GM21447 (cell line): ENCODE data around the gene PNPLA5.
"Not testable (repeated sequence)": the region's sequence is repeated elsewhere in the genome, so short reads cannot be mapped to it uniquely, and the experiment has no call there.

Source experiments
- ATAC-seq: cut with Tn5 transposase; IDR thresholded peaks from one replicate; pipeline ENCODE4 v1.9.1; 2021; ENCODE audit not compliant: unreplicated experiment

The PNPLA5 gene

DNA sequence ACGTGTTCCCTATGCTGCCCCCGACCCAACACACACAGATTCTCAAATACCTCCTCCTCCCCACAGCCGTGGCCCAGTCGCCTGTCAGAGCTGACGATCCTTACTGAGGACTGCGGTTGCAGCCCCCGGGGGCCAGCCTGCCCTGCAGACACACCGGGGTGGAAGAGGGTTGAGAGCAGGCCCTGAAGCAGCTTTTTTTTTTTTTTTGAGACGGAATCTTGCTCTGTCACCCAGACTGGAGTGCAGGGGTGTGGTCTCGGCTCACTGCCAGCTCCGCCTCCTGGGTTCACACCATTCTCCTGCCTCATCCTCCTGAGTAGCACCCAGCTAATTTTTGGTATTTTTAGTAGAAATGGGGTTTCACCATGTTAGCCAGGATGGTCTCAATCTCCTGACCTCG, 11.2 kb upstream of the PNPLA5 start:
- not testable (repeated sequence) for ATAC-seq

DNA sequence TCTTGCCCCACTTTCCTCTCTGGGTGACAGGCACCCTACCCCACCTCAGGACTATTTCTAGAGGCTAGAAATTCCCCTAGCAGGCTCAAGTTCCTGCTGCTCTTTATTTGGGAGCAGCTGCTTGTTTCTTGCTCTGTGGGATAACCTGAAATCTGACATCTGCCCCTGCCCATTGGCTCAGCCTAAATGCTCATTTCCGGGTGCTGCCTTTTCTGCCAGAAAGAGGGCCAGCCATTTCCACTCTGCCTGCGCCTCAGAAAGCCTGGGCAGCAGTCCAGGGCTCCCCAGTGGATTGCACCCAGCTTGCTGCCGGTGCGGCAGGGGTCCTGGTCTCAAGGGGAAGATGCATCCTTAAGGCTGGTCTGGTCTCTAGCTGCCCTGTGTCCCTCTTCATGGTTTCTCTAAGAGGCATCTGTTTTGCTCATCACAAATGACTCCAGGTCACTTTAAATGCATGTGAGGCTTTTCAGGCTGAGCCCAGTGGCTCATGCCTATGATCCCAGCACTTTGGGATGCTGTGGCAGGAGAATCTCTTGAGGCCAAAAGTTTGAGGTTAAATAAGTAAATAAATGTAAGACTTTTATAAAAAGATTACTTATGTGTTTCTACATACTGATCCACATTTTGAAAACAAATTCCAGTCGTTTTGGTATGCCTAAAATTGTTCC, 10.3 kb upstream of the PNPLA5 start:
- ATAC-seq = no peak

DNA sequence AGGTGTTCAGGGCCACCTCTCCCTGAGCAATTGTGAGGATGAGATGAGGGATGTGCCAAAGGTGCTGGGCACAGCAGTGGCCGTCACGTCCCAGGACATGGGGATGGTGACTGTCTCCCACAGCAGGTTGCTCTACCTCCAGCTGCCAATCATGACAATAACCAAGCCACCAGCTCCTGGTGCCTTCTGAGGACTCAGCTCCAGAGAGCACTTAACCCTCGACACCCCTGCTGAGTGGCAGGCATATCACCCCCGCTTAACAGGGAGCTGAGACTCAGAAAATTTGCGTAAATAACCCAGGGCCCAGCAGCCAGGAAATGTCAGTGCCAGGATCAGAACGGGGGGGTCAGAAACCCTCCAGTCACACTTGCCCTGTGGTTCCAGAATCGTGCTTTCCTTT, 8.4 kb upstream of the PNPLA5 start:
- ATAC-seq = no peak

DNA sequence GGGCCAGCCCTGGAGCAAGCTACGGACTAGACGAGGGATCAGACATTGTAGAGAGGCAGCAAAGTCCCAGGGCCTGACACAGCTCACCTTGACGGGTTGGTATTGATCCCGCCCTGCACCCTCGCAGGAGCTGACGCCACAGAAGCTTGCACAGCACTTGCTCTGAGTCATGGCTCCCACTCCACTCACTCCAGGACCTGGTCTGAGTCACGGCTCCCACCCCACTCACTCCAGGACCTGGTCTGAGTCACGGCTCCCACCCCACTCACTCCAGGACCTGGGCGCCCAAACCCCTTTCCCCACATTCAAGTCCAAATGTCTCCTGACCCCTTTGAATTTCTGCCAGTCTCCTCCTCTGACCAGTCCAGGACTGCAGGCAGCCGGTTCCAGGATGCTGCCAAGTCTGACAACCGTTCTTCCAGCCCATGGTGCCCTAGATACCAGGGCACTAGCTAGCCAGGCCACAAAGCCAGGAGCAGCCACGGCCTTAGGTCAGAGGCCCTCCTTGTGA, 6.0 kb upstream of the PNPLA5 start:
- no peak for ATAC-seq

DNA sequence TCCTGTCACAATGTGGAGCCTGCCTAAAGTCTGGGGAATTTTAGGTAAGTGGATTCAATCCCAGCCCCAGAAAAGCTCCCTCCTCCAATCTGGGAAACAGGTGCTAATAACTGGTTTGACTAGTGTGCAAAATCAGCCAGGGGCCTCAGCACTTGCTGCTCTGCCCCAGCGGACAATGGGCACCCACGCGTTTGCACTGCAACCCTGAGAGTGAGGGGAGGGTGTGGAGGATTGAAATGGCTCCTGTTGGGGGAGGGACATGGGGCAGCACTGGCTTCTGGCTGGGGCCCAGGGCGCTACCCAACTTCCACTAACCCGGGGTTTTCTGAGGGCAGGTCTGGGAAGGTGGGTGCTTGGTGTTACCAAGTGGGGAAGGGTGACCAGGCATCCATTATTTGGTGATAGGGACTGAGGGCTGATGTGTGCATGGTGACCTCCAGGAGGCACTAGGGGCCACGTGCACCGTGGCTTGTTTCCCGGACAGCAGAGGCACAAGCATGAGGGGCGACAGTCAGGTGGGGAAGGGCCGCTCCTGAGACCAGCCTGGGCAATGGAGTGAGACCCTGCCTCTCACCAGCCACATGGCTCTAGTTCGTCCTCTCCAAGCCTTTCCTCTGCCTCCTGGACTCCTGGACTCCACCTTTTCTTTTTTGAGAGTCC, 4.3 kb upstream of the PNPLA5 start:
- ATAC-seq = no peak

DNA sequence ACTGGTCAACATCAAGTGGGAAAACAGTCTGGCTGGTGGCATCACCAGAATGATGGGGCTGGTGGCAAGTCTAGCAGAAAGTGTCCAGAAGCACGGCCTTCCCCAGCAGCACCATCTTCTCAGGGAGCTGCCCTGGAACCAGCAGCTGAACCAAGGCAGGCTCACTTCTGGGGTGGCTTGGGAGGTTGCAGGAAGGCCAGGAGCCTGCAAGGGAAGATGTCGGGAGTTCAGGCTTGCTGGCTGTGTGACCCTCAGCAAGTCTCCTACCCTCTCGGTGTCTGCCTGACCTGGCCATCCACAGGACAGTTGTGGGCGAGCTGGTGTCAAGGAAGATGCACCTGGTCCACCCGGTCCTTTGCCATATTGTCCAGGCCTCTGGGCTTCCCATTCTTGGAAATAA, 2.3 kb upstream of the PNPLA5 start:
- ATAC-seq = no peak

DNA sequence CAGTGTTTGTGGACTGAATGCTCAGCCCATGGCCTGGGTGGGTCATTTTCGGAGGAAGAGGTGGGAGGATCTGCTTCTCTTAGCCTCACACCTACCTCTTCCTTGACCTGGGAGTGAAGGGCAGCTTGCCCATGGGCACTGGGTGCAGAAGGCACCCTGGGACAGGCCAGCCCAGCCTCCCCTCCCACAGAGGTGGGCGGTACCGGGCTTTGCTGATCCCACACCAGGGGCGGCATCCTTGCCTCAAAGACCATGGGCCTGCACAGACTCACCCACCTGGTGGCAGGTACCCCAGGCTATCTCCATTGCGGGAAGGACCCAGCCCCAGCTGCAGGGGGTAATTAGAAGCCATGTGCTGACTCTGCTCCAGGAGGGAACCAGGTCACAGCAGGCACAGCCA, 1.5 kb upstream of the PNPLA5 start:
- ATAC-seq = no peak

DNA sequence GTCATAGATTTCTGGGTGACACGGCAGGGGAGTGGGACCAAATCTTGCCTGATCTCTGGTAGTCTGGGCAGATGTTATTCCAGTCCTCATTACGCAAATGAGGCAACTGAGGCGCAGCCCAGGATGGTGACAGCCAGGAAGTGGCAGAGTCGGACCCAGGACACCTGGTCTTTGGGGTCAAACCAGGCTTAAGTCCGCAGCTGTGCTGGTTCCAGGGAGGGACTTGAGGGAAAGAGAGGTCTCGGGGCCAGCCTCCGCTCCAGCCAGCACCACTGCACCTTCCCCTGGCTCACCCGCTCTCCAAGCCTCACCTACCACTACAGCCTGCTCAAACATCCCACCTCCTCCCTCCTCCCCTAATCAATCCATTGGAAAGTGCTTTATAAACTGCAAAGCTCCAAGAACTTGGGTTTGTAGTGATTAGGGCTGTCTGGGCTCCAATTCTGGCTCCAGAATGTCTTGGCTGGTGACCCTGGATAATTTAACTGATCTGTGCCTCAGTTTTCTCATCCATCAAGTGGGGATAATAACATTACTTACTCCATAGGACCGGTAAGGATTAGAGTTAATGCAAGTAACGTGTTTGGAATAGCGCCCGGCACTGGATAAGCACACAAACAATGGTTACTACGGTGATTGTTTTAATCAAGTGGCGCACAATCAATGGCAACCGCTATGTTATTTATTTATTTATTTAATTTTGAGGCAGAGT, 526 bp upstream of the PNPLA5 start:
- ATAC-seq = no peak

DNA sequence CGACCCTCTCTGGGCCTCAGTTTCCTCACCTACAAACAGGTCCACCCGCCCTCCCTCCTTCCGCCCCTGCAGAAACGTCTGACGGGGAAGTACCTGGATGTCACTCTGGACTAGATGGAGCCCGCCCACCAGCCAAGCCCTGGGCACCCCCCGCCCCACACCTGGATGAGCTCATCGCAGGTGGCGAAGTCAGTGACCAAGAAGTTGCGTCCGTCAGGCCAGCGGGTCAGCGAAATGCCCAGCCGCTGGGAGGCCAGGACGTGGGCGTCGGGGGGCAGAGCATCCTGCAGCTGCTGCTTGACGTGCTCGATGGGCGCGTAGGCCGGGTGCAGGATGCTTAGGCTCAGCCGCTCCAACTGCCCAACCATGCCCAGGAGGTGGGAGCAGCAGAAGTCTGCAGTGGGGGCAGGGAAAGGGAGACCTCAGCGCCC, 897 bp downstream of the PNPLA5 start:
- no peak for ATAC-seq

DNA sequence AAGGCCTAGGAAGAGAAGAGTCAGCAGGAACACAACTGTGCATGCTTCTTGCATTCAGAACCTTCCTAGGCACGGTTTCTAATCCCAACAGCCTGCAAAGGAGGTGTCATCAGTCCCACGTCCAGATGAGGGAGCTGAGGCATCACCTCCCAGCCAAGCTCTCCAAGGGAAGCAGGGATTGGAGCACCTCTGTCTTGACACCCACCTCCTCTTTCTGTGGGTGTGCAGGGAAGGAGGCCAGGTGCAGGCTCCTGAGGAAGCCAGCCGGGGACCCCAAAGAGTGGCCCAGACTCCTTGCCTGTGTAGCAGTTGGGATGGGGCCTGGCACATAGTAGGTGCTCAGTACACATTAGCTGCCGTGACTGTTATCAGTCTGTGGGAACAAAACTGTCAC, 2.0 kb downstream of the PNPLA5 start:
- no peak for ATAC-seq

DNA sequence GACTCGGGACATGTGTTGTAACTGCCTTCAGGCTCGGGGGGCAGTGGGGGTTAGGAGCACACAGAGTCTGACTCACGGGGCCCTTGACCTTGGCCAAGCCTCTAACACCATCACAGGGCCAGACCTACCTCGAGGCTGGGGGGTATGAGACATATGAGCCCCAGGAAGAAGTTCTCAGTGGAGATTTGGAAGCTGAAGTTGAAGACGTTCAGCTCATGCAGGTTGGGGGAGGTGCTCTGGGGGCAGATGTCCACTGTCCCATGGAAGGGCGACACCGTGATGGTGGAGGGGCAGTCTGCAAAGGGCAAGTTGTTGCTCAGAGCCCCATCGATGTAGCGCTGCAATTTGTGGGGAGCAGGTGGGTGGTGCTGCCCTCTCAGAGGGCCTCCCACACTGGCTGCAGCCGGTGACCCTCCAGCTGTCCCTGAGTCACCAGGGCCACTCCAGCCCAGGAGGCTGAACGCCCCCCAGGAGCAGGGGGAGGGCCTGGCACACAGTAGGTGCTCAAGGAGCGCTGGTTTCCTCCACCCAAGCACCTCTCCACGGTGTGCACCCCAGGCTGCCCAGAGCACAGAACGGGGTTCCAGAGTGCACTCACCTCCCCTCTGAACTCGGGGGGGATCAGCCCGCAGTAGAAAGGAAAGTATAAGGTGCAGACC, 2.5 kb downstream of the PNPLA5 start:
- no peak for ATAC-seq

DNA sequence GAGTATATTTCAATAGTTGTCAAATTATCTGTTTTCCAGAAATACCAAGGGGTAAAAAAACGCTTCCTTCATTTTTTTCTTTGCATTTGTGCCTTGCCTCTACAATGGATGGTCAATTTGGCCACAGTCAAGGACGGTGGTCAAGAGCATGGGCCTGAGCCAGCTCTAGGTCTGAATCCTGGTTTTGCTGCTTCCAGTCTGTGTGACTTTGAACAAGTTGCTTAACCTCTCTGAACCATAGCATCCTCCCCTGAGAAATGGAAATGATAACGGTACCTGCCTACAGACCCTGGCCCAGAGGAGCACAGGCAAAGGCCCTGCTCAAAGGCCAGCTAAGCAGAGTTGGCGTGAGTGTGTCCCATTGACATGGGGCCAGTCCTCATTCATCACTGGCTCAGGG, 3.1 kb downstream of the PNPLA5 start:
- ATAC-seq = no peak

DNA sequence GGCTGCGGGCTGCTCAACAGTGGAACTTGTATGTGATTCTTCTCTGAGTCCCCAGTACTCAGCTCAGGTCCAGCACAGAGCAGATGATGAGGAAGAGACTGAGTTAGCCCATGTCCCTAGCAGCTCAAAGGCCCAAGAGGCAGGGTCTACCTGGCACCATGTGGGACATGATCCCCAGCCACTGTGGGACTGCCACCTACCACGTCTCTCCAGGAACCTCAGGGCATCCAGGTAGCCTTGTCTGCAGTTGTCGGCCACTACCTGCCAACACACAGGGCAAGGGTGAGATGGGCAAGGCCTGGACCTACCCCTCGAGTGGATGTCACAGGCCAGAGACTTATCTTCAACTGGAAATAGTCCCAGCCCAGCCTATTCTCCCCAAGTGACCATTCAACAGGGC, 4.4 kb downstream of the PNPLA5 start:
- ATAC-seq = no peak

DNA sequence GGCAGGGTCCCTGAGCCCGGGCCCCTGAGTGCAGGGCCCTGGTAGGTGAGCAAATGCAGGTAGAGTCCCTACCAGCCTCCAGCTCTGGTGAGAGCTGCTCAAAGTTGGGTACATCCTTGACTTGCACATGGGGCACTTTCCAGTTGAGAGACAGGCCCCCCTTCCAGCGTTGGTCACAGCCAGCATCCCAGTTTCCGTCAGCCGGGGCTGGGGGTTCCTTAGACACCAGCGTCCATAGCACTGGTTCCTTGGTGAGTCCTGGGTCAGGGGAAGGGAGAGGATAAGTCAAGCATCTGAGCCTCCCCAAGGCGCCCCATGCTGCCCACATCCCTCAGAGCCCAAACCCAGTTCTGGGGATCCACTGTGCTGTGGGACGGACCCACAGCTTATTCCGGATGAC, 5.6 kb downstream of the PNPLA5 start:
- no peak for ATAC-seq

DNA sequence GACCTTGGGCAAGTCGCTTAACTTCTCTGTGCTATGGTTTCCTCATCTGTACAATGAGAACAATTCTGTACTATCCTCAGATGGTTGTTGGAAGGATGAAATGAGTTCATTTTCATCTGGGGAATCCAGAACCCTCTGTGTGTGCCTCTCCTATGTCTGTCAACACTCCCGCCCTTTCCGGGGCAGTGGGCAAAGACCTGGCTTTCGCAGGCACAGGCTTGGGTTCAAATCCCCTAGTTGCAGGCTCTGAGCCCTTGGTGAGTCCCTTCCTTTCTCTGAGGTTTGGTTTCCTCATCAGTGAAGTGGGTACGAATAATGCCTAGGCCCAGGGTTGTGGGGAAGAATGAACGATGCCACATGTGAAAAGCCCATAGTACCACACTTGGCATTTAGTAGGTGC, 6.0 kb downstream of the PNPLA5 start:
- no peak for ATAC-seq

DNA sequence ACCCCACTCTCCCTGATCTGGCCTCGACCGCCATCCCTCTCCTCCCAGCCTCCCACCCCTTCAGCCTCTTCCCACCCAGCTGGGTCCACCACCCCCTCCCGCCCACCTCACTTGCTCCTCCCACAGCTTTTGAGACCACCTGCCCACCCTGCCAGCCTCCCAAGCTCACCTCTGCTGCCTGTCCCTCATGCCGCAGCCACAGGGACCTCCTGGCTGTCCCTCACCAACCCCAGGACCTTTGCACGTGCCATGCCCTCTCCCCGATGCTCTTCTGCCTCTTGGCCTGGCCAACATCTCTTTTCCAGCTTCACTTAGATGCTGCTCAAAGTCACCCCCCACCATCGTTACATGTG, 6.5 kb downstream of the PNPLA5 start:
- ATAC-seq = no peak

DNA sequence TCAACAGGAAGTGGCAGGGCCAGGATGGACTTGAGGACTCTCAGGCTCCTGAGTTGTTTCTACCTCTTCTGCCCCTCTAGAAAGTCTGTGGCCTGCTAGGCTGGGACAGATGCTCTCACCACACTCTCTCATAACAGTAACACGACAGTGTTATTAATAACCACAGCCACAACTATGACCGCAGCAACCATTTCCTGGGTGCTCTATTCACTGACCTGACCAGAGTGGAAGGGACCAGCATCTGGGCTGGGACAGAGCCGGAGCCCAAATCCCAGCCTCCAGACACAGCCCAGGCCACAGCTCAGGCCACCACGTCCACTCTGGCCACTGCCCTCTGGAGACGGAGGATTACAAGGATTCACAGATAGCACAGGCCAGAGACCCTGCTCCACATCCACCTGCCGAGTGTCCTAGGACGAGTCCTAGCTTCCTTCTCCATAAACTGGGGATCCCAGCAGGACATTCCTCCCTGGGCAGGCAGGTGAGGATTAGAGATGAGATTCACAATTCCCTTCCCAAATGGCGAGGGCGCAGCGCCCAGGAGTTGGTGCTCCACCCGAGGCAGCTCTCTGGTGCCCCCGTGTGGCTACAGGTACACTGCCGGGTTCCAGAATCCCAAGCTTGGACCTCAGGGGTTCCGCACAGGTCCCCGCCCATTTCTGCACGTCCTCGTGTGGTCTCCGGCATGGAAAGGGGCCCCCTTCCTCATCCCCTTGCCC, 7.1 kb downstream of the PNPLA5 start:
- ATAC-seq = peak; percentile 75

DNA sequence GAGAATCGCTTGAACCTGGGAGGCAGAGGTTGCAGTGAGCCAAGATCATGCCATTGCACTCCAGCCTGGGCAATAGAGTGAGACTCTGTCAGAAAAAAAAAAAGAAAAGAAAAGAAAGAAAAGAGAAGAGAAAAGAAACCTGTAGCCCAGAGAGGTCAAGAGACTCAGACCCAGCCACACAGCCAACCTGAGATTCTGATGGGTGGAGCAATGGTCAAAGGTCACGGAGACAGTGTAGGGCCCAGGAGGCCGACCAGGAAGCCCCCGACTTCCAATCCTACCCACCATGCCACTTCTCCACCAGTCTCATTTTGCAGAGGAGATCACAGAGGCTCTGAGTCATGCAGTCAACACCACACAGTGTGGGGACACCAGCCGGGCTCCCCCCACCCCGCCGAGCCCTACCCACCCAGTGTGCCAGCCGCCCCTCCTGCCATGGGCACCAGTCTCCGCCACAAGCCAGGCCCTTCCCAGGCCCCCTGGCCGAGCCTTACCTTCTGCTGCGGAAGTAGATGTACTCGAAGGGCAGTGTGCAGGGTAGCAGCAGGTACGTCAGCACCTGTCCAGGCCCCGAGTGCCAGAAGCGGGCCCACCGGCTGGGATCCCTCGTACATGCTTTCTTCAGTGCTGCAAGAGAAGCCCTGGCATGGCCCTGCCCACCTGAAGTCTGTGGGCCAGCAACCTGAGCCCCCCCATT, 7.9 kb downstream of the PNPLA5 start:
- ATAC-seq = no peak

DNA sequence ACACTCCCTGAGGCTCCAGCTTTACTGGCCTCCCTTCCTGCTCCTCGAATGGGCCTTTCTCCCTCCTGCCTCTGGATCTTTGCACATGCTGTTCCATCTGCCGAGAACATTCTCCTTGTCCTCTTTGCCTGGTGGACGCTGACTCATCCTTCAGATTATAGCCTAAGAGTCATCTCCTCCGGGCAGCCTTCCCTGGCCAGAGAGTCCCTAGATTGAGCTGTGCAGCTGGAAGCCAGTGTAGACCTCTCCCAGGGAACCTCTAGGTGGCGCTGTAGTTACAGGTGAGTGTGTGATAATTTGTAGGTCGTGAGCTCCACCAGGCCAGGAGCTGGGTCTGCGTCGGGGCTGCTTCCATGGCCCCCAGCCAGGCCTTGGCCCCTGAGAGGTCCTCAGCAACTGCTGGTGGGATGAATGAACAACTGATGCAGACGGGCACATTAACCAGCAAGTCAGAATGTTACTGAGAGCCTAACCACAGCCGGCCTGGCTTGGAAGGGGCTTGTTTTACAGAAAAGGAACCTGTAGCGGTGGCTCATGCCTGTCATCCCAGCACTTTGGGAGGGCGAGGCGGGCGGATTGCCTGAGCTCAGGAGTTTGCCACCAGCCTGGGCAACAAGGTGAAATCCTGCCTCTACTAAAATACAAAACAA, 8.7 kb downstream of the PNPLA5 start:
- ATAC-seq = no peak
